Colonic mucosa (tissue), 4 donors: ENCODE data around the gene CHMP4B. TPM values are rescaled to one million over a fixed set of nuclear protein-coding genes. Genes with fewer than 3 reads are reported as not detected.

Experiments
- DNase-seq: peaks from one replicate; pipeline ENCODE4 v3.0.0-alpha.2; 2020
- H3K27ac ChIP-seq: fragments of 200-600 bp; one replicate; pipeline ENCODE4 v1.8.0; 2021
- H3K27me3 ChIP-seq: fragments of 200-600 bp; one replicate; pipeline ENCODE4 v1.8.0; 2021
- H3K36me3 ChIP-seq: fragments of 200-600 bp; one replicate; pipeline ENCODE4 v1.8.0; 2021
- H3K4me1 ChIP-seq: fragments of 200-600 bp; one replicate; pipeline ENCODE4 v1.8.0; 2021; ENCODE audit warnings: mild to moderate bottlenecking
- H3K4me3 ChIP-seq: fragments of 200-600 bp; one replicate; pipeline ENCODE4 v1.8.0; 2021
- H3K9ac ChIP-seq, 2 donors: one replicate each; pipeline ENCODE4 v1.7.0; 2013; ENCODE audit warnings: control low read depth in 2 of 2, low read depth in 2 of 2, low read length in 2 of 2
- H3K9me3 ChIP-seq: fragments of 200-600 bp; one replicate; pipeline ENCODE4 v1.8.0; 2021
- CTCF ChIP-seq: fragments of 200-600 bp; IDR thresholded peaks from one replicate; pipeline ENCODE4 v1.8.0; 2022; ENCODE audit warnings: antibody characterized with exemption, mild to moderate bottlenecking
- intact Hi-C: fragments of 100-400 bp; cut with DNase I; formaldehyde crosslinking; loops from one replicate; pipeline ENCODE4 v1.14.1; 2022
- total RNA-seq, 2 donors: library from RNA; stranded (reverse); fragmentation: NEBNext Ultra II Directional in 1 of 2; extraction: Animal tissue kit (Norgen Biotek cat#: 25700) in 1 of 2; gene quantifications; one replicate each; pipeline ENCODE4 v1.2.1, GENCODE V29; 2021
- donor health status: healthy.
- donor health status: DM: no; HTN: no; CAD: no.
- donor health status: DM: no; HTN: no; CAD: no.

Gene CHMP4B
- total RNA-seq, 2 donors from 2014 or later = 165 to 227 TPM

- DNase-seq = no peak
- no peak for TF ChIP-seq CTCF
- Histone ChIP-seq H3K36me3 (no peaks in the 10 kb centered on the region), H3K9ac (peak overlapping the region; percentile 82 to 91), H3K27ac (peak overlapping the region; percentile 90), H3K9me3 (no peaks in the 10 kb centered on the region), H3K4me3 (peak overlapping the region; percentile 98), H3K27me3 (no peaks in the 10 kb centered on the region), H3K4me1 (peaks cover 18% of the 10 kb centered on the region)
- intact Hi-C loops = no loop called here
Observed at GRCh38 chr20:33812152-33812849, 1.2 kb downstream of the CHMP4B start.

GRCh38 chr20:33812908-33813462 is 1.8 kb downstream of the CHMP4B start:
- peak; percentile 67 for DNase-seq
- Histone ChIP-seq H3K9ac (peak overlapping the region; percentile 82 to 91), H3K27ac (peak overlapping the region; percentile 90), H3K9me3 (no peaks in the 10 kb centered on the region), H3K4me1 (peaks cover 21% of the 10 kb centered on the region), H3K27me3 (no peaks in the 10 kb centered on the region), H3K36me3 (no peaks in the 10 kb centered on the region), H3K4me3 (peak overlapping the region; percentile 98)
- intact Hi-C loops = no loop called here
- TF ChIP-seq CTCF = no peak

- Histone ChIP-seq H3K4me3 (no peak overlapping the region), H3K27ac (peak overlapping the region; percentile 90), H3K27me3 (no peaks in the 10 kb centered on the region), H3K36me3 (no peaks in the 10 kb centered on the region), H3K9me3 (no peaks in the 10 kb centered on the region), H3K9ac (peak overlapping the region in 1 of 2 donors; percentile 12), H3K4me1 (peaks cover 25% of the 10 kb centered on the region)
- intact Hi-C loops = no loop called here
- peak; percentile 80 for DNase-seq
- no peak for TF ChIP-seq CTCF
Observed at GRCh38 chr20:33814238-33814712, 3.1 kb downstream of the CHMP4B start.

- no peak overlapping the region for H3K27ac ChIP-seq
- no peaks in the 10 kb centered on the region for H3K27me3 ChIP-seq
- no peaks in the 10 kb centered on the region for H3K36me3 ChIP-seq
- TF ChIP-seq CTCF = no peak
- no peak overlapping the region for H3K4me3 ChIP-seq
- peaks cover 25% of the 10 kb centered on the region for H3K4me1 ChIP-seq
- intact Hi-C loops = no loop called here
- no peak for DNase-seq
- H3K9ac ChIP-seq = no peak overlapping the region
- H3K9me3 ChIP-seq = no peaks in the 10 kb centered on the region
Observed at GRCh38 chr20:33815671-33816070, 4.5 kb downstream of the CHMP4B start.

GRCh38 chr20:33816191-33816590 is 5.0 kb downstream of the CHMP4B start:
- no peak for DNase-seq
- H3K9ac ChIP-seq = no peak overlapping the region
- peaks cover 25% of the 10 kb centered on the region for H3K4me1 ChIP-seq
- no peak for TF ChIP-seq CTCF
- H3K36me3 ChIP-seq = no peaks in the 10 kb centered on the region
- no peaks in the 10 kb centered on the region for H3K9me3 ChIP-seq
- no peaks in the 10 kb centered on the region for H3K27me3 ChIP-seq
- no peak overlapping the region for H3K4me3 ChIP-seq
- intact Hi-C loops = no loop called here
- no peak overlapping the region for H3K27ac ChIP-seq
